Measurements from ENCODE around the gene PEAR1.

- TF ChIP-seq CTCF (conservative IDR thresholded peaks at IDR 0.05 in 1 of 2, IDR thresholded peaks at IDR 0.05 in 1 of 2; ENCODE audit: extremely low read depth in 1 of 2, insufficient read depth in 1 of 2, low read depth in 1 of 2, low read length in 2 of 2) (no peak), EZH2 (IDR thresholded peaks at IDR 0.05; ENCODE audit: borderline replicate concordance, low read length) (no peak)
Measured at GRCh38 chr1:156854634-156855033, 38.9 kb upstream of the PEAR1 start.

Measured in mammary epithelial cell (primary cell).